BJ (cell line): ENCODE data around the gene AP2S1. TPM values are rescaled to one million over a fixed set of nuclear protein-coding genes. Genes with fewer than 3 reads are reported as not detected.
A peak's percentile ranks its signal among the peaks of the same experiment; 100 is the strongest.

Source experiments
- CTCF ChIA-PET: fragments of 350-600 bp; formaldehyde crosslinking; extraction: SDS; loops from one replicate; lab custom pipeline; 2021; ENCODE audit warnings: antibody characterized with exemption, inconsistent platforms; lab: Yijun Ruan, JAX
- POLR2A ChIA-PET: fragments of 300-600 bp; sonication (Branson Sonifier 250); formaldehyde crosslinking; extraction: SDS; loops from one replicate; lab custom pipeline; 2021; ENCODE audit warnings: antibody characterized with exemption; lab: Charles Lee
- DNase-seq: peaks from one replicate; pipeline ENCODE4 v3.0.0-alpha.2; 2011; ENCODE audit warnings: low read depth
- H3K27me3 ChIP-seq: 2 replicates; pipeline ENCODE4 v1.6.0; 2011; ENCODE audit warnings: low read length; ENCODE audit not compliant: control insufficient read depth, insufficient read depth
- H3K36me3 ChIP-seq: 2 replicates; pipeline ENCODE4 v1.5.1; 2011; ENCODE audit warnings: low read length; ENCODE audit not compliant: control insufficient read depth, insufficient read depth
- H3K4me3 ChIP-seq: 2 replicates; pipeline ENCODE4 v1.5.1; 2011; ENCODE audit warnings: low read depth, mild to moderate bottlenecking, control low read depth, low read length
- CTCF ChIP-seq: IDR thresholded peaks from 2 replicates; pipeline ENCODE4 v1.5.1; 2011; ENCODE audit warnings: low read depth, mild to moderate bottlenecking, control low read depth, inconsistent platforms, low read length, moderate library complexity; ENCODE audit not compliant: insufficient read depth
- polyA minus RNA-seq: library from RNA; depleted of rRNA, polyadenylated mRNA; stranded (reverse); fragments of >200 nt; gene quantifications from 2 replicates; pipeline ENCODE4 v1.2.3, GENCODE V29; 2011; rRNA and poly(A)+ RNA removed
- polyA plus RNA-seq: library from polyadenylated mRNA; depleted of rRNA; stranded (reverse); fragments of >200 nt; gene quantifications from 2 replicates; pipeline ENCODE4 v1.2.3, GENCODE V29; 2011; rRNA removed

Gene AP2S1
- polyA plus RNA-seq = 181 and 244 TPM in 2 replicates
- 92.1 and 115 TPM in 2 replicates for polyA minus RNA-seq

- peak; percentile 98 for DNase-seq
- Histone ChIP-seq H3K4me3 (peak within 1 kb of the TSS; percentile 97), H3K27me3 (no peaks in the 10 kb centered on the region), H3K36me3 (peaks cover 3% of the 10 kb centered on the region)
- POLR2A ChIA-PET = interaction anchor here (0.6 kb wide), 2 partner anchors 23 to 74 kb away, joined by 3 read pairs; no protein-coding TSS in a partner anchor
- TF ChIP-seq CTCF = no peak
- CTCF ChIA-PET = interaction anchor here (0.6 to 1.7 kb wide), 5 partner anchors 10 to 318 kb away, joined by 3 to 8 read pairs (median 4); no protein-coding TSS in a partner anchor
Observed at GRCh38 chr19:46850228-46851203, at the start of gene AP2S1. AP2S1 (minus strand) TSS chr19:46850846; CDS start chr19:46850766, 80 bp downstream.

GRCh38 chr19:46900341-46900740 is 49.7 kb upstream of the AP2S1 start:
- no peaks in the 10 kb centered on the region for H3K36me3 ChIP-seq
- ChIA-PET CTCF (no interaction called here), POLR2A (interaction anchor here (1.2 kb wide), 1 partner anchor 10 kb away, joined by 3 read pairs; no protein-coding TSS in a partner anchor)
- H3K27me3 ChIP-seq = no peaks in the 10 kb centered on the region
- no peak for TF ChIP-seq CTCF
- H3K4me3 ChIP-seq = no peak overlapping the region
- no peak for DNase-seq

- no peaks in the 10 kb centered on the region for H3K36me3 ChIP-seq
- no peaks in the 10 kb centered on the region for H3K27me3 ChIP-seq
- no peak overlapping the region for H3K4me3 ChIP-seq
- no peak for DNase-seq
- no peak for TF ChIP-seq CTCF
- ChIA-PET CTCF (interaction anchor here (1.4 to 1.5 kb wide), 2 partner anchors 11 to 92 kb away, joined by 4 to 6 read pairs; no protein-coding TSS in a partner anchor), POLR2A (no interaction called here)
Observed at GRCh38 chr19:46898731-46899130, 48.1 kb upstream of the AP2S1 start.

- ChIA-PET CTCF (interaction anchor here (0.7 to 0.9 kb wide), 2 partner anchors 11 to 80 kb away, joined by 3 read pairs; no protein-coding TSS in a partner anchor), POLR2A (no interaction called here)
- H3K4me3 ChIP-seq = no peak overlapping the region
- H3K36me3 ChIP-seq = no peaks in the 10 kb centered on the region
- no peaks in the 10 kb centered on the region for H3K27me3 ChIP-seq
- no peak for DNase-seq
- TF ChIP-seq CTCF = no peak
Observed at GRCh38 chr19:46896076-46896794, 45.6 kb upstream of the AP2S1 start.
